Calu3 (cell line): Measurements from ENCODE around the gene LAMA1. TPM values are rescaled to one million over a fixed set of nuclear protein-coding genes. Genes with fewer than 3 reads are reported as not detected.

Experiments
- BruUV-seq: library from RNA; stranded (reverse); fragments of 400-500 nt; replicated peaks from 2 replicates; lab custom pipeline; 2021; lab: Mats Ljungman, UMichigan
- CTCF ChIA-PET: fragments of 300-600 bp; sonication (Branson Sonifier 250); formaldehyde crosslinking; loops from one replicate; lab custom pipeline; 2022; ENCODE audit warnings: antibody characterized with exemption; lab: Charles Lee
- DNase-seq: peaks from one replicate; pipeline ENCODE4 v3.0.0; 2022
- H3K27ac Mint-ChIP-seq: one replicate; pipeline ENCODE4 v1.8.0; 2022; ENCODE audit warnings: mixed read lengths; ENCODE audit not compliant: unreplicated experiment
- H3K27me3 Mint-ChIP-seq: one replicate; pipeline ENCODE4 v1.8.0; 2022; ENCODE audit warnings: mixed read lengths; ENCODE audit not compliant: unreplicated experiment
- H3K36me3 Mint-ChIP-seq: one replicate; pipeline ENCODE4 v1.8.0; 2022; ENCODE audit warnings: mild to moderate bottlenecking, moderate library complexity, mixed read lengths; ENCODE audit not compliant: insufficient read depth, unreplicated experiment
- H3K4me1 Mint-ChIP-seq: one replicate; pipeline ENCODE4 v1.8.0; 2022; ENCODE audit warnings: mild to moderate bottlenecking, low read depth, mixed read lengths; ENCODE audit not compliant: unreplicated experiment
- H3K4me3 Mint-ChIP-seq: one replicate; pipeline ENCODE4 v1.8.0; 2022; ENCODE audit warnings: mild to moderate bottlenecking, low read depth, moderate library complexity, mixed read lengths; ENCODE audit not compliant: unreplicated experiment
- H3K9me3 Mint-ChIP-seq: one replicate; pipeline ENCODE4 v1.8.0; 2022; ENCODE audit warnings: low read depth, mixed read lengths; ENCODE audit not compliant: unreplicated experiment
- intact Hi-C: fragments of 100-400 bp; cut with micrococcal nuclease; formaldehyde crosslinking; loops from one replicate; pipeline ENCODE4 v1.10.0; 2022; ENCODE audit not compliant: unreplicated experiment
- total RNA-seq: library from RNA; stranded (reverse); gene quantifications from 2 replicates; pipeline ENCODE4 v1.2.3, GENCODE V29; 2022
- TF ChIP-seq, protein P1 (sequence below): fragments of 200-600 bp; IDR thresholded peaks from one replicate; pipeline ENCODE4 v1.8.0; 2022; ENCODE audit warnings: antibody characterized with exemption; ENCODE audit not compliant: unreplicated experiment

Gene LAMA1
- total RNA-seq, 1 experiment from 2014 or later: not detected

GRCh38 chr18:7116001-7116730, 1.4 kb downstream of the LAMA1 start:
- H3K4me3 Mint-ChIP-seq: peak overlapping the region; percentile 50
- peaks cover 14% of the 10 kb centered on the region for H3K27me3 Mint-ChIP-seq
- intact Hi-C loops: no loop called here
- H3K36me3 Mint-ChIP-seq: no peaks in the 10 kb centered on the region
- peaks cover 12% of the 10 kb centered on the region for H3K4me1 Mint-ChIP-seq
- H3K9me3 Mint-ChIP-seq: no peaks in the 10 kb centered on the region
- DNase-seq: no peak
- no peak overlapping the region for H3K27ac Mint-ChIP-seq
- CTCF ChIA-PET: interaction anchor here (0.7 kb wide), 1 partner anchor 138 kb away, joined by 3 read pairs; no protein-coding TSS in a partner anchor
- TF ChIP-seq, protein P1, sequence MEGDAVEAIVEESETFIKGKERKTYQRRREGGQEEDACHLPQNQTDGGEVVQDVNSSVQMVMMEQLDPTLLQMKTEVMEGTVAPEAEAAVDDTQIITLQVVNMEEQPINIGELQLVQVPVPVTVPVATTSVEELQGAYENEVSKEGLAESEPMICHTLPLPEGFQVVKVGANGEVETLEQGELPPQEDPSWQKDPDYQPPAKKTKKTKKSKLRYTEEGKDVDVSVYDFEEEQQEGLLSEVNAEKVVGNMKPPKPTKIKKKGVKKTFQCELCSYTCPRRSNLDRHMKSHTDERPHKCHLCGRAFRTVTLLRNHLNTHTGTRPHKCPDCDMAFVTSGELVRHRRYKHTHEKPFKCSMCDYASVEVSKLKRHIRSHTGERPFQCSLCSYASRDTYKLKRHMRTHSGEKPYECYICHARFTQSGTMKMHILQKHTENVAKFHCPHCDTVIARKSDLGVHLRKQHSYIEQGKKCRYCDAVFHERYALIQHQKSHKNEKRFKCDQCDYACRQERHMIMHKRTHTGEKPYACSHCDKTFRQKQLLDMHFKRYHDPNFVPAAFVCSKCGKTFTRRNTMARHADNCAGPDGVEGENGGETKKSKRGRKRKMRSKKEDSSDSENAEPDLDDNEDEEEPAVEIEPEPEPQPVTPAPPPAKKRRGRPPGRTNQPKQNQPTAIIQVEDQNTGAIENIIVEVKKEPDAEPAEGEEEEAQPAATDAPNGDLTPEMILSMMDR: no peak
- no TSS peak for BruUV-seq

DNA sequence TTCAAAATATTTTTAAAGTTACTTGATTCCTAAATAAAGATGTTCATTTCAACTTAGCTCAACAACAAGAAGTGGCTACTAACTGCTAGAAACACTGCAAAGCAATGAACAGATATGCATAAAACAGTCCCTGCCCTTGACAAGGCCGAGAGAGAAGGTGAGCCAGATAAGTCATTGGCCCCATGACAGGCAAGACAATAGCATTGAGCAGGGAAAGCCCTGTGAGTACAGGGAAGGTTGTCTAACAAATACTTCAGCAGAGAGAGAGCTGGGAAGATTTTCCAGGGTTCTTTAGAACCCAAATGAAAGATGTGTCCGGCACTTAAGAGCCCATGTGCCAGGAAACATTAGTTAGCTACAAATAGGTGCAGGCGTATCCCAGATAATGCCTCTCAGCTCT, 4.7 kb downstream of the LAMA1 start:
- Mint-ChIP-seq H3K9me3 (no peaks in the 10 kb centered on the region), H3K27me3 (peaks cover 35% of the 10 kb centered on the region), H3K36me3 (no peaks in the 10 kb centered on the region), H3K4me3 (no peak overlapping the region), H3K4me1 (peaks cover 12% of the 10 kb centered on the region), H3K27ac (no peak overlapping the region)
- no peak for DNase-seq
- CTCF ChIA-PET: no interaction called here
- intact Hi-C loops: no loop called here
- no TSS peak for BruUV-seq
- TF ChIP-seq, protein P1: no peak

- Mint-ChIP-seq H3K4me3 (no peak overlapping the region), H3K27me3 (peaks cover 23% of the 10 kb centered on the region), H3K27ac (no peak overlapping the region), H3K4me1 (peaks cover 3% of the 10 kb centered on the region), H3K36me3 (no peaks in the 10 kb centered on the region), H3K9me3 (no peaks in the 10 kb centered on the region)
- intact Hi-C loops: no loop called here
- no TSS peak for BruUV-seq
- DNase-seq: no peak
- CTCF ChIA-PET: no interaction called here
- TF ChIP-seq, protein P1: no peak
These were observed 6.5 kb downstream of the LAMA1 start for GRCh38 chr18:7111134-7111533.

DNA sequence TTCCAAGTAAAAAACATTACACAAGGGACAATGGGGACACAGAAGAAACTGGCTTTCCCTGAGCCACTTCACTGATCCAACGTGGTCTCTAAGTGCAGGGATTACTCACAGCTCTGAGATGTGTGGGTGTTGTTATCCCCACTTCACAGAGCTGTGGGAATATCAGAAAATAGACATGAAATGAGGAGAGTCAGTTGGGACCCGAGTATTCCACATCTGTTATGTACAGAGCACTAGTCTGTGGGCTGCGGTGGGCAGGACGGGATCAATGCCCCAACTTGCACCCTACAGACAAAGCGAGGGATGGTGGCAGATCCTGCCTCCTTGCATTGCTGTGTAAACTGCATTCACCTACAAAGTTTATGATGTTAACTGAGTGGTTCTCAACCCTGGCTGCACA, 11.7 kb downstream of the LAMA1 start:
- no peaks in the 10 kb centered on the region for H3K36me3 Mint-ChIP-seq
- CTCF ChIA-PET: no interaction called here
- no TSS peak for BruUV-seq
- no peak for DNase-seq
- TF ChIP-seq, protein P1: no peak
- H3K4me3 Mint-ChIP-seq: no peak overlapping the region
- no peak overlapping the region for H3K27ac Mint-ChIP-seq
- H3K27me3 Mint-ChIP-seq: peaks cover 22% of the 10 kb centered on the region
- H3K4me1 Mint-ChIP-seq: no peaks in the 10 kb centered on the region
- intact Hi-C loops: no loop called here
- H3K9me3 Mint-ChIP-seq: no peaks in the 10 kb centered on the region
